OCI-LY3 (cell line): Measurements from ENCODE around the gene H2BK1.

ENCODE experiments used
- CTCF ChIP-seq: fragments of 200-600, 300-600 bp; sonication (generic); IDR thresholded peaks from 2 replicates; pipeline ENCODE4 v1.5.1; 2014; ENCODE audit warnings: antibody characterized with exemption, low read length, low read depth
- EZH2phosphoT487 ChIP-seq: fragments of 200-600 bp; shearing (Covaris generic); IDR thresholded peaks from 2 replicates; pipeline ENCODE4 v1.6.1; 2018; ENCODE audit warnings: antibody characterized with exemption, mixed run types, low read depth

GRCh38 chr7:151177310-151177709 is 33.0 kb downstream of the H2BK1 start:
- TF ChIP-seq CTCF: no peak
- no peak for TF ChIP-seq EZH2phosphoT487
